CD4-positive, alpha-beta T cell treated with Interleukin-17A for 4 hours (primary cell): ENCODE measurements around the gene CAPN2.

Experiments used
- DNase-seq: peaks from one replicate; pipeline ENCODE4 v3.0.0-alpha.2; 2020; ENCODE audit warnings: mixed read lengths

Gene CAPN2

DNA sequence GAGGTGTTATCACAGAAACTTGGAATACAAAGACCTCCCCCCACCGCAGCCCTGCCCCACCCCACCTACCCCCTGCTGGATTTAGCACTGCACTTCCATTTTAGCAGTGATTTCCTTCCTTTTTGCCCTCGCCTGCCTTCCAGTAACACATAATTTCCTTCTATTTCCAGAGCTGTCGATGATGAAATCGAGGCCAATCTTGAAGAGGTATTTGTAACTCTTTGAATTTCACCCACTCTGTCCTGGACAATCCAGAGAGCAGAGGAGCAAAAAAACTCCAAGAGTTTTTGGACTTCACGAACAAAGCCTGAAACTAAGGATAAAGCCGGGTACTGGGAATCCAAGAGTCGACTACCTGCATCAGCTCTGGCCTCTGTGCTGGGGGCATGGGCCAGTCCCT lies 49.1 kb downstream of the CAPN2 start:
- DNase-seq, result no peak

DNA sequence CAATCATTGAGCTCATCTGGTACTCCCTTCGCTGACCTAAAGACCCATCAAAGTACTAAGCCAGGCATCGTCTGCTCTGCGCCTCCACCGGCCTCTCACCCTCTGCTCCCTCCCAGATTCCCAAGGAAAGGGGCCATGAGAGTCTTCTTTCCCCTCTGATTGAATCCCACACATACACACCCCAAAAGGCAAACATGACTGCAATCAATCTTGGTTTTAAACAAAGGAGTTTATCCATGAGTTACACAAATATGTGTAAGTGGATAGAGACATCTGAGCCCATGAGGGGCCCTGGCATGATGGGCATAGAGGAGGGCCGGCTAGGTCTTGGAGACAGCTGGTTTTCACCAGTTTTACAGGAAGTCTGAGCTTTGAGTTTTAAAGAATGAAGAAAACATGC lies 50.9 kb downstream of the CAPN2 start:
- no peak for DNase-seq

DNA sequence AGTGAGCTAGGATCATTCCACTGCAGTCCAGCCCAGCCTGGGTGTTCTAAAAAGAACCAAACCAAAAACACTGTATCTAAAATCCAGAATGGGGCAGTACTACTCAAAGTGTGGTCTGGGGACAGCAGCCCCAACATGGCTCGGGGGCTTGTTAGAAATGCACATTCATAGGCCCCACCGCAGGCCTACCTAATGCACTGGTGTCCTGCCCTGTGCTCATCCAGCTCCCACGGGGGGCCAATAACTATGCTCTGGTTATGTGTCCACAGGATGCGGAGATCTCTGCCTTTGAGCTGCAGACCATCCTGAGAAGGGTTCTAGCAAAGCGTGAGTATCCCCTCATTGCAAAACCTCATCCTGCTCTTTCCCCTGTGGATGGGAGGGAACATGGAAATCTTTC lies 51.5 kb downstream of the CAPN2 start:
- DNase-seq, result no peak

DNA sequence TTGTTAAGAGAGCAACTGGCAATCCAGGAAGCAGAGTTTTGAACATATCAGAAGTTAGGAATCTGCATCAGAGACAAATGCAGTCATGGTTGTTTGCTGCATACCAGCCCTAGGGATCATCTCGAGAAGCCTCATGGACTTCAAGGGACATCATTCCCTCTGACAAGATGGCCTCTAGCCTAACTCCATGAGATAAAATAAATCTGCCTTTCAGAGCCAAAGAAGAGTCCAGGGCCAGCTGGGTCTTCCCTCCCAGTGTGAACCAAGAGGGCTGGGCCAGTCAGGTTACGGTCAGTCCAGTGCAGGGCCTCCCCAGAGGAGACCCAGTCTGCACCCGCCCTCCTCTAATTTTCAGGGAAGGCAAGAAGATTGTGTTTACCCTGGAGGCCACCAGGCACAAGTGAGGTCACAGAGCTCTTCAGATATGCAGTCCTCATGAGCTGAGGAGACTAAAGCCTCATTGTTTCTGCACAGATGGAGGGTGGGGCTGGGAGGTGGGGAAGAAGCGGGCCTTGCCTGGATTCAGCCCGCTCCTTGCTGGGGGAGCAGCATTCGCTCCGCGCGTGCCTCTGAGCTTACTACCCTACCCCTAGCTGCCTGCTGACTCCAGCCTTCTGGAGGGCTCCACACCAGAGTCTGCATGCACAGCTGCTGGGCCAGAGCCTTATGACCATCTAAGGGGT lies 52.8 kb downstream of the CAPN2 start:
- no peak for DNase-seq

DNA sequence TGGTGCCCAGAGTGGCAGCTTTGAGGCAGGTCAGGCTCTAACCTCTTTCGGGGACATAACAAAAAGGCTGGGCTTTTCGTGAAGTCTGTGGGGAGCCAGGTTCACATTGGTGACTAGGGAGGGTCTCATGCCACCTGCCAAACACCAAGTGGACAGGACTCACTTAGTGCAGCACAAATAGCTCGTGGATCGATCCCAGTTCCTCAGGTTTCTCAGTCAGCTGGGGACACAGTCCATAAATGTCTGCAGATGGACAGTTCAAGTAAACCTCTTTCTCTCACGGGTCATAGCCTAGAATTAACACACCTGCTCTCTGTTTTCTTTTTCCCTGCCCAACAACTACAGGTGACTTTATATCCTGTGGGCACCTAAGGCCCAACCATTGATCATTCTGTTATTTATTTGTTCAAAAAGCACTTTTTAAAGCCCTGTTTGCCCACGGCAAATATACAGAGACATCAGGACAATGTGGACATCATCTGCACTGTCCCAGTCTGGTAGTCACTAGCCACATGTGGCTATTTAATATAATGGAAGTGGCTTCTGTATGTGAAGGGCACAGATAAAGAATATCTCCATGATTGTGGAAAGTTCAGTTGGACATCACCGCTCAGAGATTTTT lies 53.5 kb downstream of the CAPN2 start:
- DNase-seq, result no peak

DNA sequence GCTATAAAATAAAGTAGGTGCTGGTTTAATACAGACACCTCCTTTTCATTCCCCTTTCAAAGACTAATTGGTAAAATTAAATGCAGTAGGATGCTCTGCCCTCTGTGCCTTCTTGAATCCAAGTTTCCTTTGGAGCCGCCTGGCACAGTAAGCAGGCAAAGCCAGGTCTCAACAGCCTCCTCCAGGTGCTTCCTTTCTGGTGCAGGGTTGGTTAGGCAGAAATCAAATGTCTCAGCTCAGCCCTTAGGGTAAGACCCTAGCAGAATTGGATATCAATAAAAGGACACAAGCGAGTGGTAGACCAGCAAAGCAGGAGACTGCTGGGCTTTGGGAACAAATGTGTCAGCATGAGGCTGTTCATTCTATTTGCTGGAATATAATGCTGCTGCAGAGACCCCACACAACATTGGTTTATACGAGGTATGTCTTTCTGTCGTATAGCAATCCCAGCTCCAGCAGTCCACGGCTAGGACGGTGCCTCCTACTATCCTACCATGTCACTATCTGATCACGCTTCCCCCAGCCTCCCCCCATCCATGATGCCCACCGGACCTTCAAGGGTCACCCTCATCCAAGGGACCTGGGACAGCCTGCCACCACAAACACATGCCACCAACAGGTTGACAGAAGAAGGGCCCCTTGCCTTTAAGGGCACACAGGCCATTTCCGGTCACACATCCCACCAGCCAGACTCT lies 58.4 kb downstream of the CAPN2 start:
- no peak for DNase-seq

DNA sequence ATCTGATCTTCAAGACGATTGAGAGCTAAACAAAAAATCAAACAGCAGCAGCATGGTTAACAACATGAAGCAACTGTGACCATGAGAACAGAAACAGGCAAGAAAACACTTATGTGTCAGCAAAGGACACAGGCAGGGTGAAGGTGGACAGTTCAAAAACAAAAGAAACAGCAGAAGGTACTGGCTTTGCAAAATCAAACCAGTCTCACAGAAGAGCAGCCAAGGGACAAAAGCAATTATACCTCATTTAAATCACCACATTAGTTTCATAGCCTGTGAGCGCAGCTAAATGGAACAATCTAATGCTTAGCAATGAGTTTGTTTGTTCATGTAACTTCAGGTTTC lies 59.1 kb downstream of the CAPN2 start:
- no peak for DNase-seq

DNA sequence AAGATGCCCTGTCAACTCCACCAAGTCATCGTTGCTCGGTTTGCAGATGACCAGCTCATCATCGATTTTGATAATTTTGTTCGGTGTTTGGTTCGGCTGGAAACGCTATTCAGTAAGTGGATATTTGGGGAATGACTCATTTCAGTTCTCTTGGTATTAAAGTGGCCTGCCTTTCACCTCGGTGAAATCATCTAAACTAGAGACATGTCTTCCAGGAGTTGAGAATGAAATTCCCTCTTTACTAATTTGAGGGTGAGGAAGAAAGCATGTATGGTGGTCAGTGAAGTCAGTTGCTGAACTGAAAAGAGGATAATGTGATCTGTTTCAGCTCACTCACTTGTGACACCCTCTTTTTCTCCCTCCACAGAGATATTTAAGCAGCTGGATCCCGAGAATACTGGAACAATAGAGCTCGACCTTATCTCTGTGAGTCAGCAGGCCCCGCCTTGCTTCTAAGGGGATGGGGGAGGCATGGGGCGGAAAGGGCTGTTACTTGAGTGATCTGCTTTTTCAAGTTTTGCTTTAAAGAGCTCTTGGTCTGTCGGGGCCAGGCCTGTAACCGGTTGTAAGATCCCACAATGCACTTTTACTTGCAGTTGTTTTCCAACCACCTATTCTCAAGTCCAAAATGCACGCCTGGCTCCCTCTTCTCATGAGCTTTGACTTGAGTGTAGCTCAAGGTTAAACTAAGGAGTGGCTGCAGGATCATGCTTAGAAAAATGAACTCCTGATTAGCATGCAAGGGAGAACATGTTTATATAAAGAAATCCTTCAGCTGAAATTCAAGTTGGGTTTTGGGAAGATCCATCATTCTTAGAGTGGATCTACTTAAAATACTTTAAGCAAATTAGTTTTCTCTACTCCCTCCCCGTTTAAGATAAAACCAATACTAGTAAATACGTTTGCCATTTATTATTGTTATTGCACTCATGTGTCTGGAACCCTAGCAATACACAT lies 59.8 kb downstream of the CAPN2 start:
- no peak for DNase-seq

DNA sequence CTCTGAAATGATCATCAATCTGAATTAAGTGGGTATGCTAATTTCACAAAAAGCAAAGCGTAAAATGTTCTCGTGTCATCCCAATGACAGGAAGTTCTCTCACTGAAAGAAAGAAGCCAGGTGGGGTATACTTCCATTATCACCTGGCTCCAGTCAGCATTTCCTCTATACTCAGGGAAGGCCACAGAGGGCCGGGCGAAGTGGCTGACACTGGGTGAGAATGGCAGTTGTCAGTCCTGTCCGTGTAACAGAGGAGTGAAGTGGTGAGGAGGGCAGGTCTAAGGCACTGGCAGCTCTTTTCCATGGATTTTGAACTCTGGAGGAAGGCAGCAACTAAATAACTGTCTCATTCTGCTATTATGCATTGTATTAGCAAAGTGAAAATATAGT lies 60.4 kb downstream of the CAPN2 start:
- DNase-seq, result no peak

DNA sequence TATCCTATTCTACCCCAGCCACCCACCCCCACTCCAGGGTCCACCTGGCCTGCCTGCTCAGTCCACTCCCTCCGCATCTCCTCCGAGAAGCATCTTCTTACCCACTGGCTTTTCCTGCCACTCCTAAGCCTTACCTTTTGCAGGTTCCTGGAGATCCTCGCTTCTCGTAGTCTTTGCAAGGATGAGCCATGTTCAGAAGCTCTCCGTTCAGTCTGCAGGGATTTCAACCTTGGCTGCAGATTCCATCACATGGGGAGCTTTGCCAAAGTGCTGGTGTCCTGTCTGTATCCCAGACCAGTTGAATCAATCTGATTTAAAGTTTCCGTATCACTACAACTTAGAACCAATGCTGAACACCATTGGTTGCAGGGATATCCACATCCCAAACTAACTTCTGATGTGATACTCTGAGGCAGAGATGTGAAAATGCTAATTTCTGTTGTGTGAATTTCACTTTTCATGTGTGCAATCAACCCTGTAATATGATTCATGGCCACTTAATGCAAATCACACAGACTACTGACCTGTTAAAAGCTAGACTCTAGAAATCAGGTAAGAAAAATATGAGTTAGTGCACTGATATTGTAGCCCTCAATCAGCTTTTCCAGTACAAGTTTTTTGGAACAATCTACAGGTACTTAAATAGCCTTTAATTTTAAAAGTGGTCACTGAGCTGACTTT lies 61.9 kb downstream of the CAPN2 start:
- DNase-seq, result no peak

DNA sequence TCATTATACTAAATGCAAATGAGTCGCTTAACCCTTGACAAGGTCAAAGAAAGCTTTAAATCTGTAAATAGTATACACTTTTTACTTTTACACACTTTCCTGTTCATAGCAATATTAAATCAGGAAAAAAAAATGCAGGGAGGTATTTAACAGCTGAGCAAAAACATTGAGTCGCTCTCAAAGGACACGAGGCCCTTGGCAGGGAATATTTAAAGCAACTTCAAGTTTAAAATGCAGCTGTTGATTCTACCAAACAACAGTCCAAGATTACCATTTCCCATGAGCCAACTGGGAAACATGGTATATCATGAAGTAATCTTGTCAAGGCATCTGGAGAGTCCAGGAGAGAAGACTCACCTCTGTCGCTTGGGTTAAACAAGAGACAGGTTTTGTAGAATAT lies 62.7 kb downstream of the CAPN2 start:
- DNase-seq, result no peak

DNA sequence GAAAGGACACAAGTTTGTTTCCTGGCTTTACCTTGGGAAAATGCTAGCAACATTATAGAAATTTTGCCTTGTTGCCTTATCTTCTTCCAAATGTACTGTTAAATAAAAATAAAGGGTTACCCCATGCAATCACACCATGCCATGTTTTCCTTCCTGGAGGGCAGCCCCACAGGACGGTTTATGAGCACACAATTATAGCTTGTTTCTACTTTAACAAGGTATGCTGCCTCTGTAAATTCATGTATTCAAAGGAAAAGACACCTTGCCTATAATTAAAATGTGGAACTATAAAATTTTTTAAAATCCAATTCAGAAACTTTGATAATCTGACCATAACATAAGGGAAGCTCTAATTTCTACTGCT lies 63.4 kb downstream of the CAPN2 start:
- DNase-seq, result no peak

DNA sequence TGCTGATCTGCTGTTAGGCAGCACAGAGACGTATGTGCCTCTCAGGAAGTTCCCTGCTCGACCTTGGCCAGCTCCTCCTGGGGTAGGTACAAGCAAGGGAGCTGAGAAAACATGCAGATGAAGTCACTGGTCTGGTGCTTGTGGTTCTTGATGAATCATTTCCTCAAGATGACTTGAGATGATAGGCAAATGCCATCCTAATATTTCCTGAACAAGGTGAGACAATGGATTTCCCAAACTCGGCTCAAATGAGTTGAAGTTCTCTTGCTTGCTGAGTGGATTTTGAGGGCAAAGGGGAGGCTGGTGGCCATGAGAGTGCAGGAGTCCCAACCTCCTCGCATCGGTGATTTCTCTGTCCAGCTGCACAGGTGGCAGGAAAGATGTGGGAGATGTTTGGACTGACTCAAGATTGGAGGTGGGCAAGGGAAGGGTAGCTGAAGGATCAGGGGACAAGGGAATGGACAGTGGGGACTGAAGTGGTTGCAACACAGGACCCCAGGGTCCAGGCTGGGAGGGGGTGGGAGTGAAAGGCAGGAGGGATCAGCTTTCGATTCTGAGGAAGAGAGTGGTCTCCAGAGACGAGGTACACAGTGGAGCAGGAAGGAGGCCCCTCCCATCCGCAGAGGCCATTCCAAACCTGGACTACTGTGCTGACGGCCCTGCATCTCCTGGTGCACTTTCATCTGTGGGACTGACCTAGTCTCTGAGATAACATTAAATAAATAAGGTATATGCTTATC lies 63.9 kb downstream of the CAPN2 start:
- peak; percentile 64 for DNase-seq

DNA sequence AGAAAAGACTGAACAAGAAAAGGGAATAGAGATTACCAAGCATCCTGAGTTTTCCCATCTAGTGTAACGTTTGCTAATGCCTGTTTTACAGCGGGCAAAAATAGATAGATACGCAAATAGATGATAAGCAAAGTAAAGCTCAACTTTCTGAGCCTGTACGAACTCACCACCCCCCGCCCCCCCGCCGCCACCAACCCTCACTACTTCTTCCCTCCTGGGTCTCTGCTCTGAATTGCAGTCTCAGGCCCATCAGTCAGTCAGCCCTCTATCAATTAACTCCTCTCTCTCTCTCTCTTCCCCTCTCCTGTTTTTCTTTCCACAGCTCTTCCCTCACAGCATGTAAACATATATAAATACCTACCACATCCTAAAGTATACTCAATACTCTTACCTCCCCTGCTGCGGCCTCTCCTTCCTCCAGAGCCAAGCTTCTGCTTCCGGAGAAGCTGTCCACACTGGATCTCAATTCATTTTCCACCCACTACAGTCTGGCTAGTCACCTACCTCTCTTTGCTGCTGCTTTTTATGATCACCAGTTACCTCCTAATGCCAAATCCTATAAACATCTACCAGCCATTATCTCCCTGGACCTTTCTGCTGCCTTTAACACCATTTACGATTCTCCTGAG lies 64.6 kb downstream of the CAPN2 start:
- no peak for DNase-seq

DNA sequence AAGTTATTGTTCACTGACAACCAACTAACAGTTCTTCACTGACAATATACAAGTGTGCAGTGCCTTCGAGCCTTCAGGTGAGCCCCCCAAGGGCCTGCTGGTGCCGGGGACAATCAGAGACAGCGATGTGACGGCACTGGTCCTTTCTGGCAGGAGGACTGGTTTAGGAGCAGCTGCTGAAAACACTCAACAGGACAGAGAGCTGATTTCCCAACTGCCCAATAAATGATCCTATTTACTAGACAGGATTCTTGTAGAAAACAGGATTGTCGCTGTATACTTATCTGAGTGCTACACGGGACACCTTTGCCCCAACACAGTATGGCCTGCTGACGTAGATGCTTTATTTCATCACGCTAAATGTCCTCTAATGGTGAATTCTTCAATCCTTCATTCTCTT lies 68.0 kb downstream of the CAPN2 start:
- no peak for DNase-seq

DNA sequence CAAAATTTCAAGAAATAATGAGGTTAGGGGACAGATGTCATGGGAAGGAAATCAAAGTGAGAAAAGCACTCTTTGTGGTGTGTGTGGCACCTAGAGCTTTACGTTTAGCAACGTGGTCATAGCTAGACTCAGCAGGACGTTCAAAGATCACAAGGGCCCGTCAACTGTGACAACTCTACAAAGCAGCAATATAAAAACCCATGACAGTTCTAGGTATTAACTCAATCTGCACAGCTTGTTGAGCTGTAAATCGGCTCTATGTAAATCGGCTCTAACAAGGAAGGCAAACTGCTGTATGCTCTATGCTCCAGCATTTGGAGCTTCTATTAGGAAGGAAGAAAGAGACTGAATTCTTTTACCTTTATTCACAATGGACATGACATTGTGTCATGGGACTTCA lies 68.6 kb downstream of the CAPN2 start:
- no peak for DNase-seq

DNA sequence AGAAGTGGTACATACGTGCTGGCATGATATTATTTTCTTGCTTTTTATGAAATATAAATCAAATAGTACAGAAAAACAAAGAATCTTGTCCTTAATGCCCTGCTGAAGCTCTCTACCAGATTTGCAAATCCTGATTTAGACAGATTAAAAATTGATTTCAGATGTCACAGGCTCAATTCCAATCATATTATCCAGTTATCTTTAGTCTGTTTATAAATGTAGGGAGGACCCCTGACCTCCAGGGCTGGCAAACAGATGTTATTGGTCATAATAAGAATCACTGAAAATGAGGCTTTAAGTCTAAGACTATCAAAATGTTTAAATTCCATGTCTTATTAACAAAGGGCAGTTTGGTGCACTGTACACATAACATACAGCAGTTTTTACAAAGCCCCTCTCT lies 71.3 kb downstream of the CAPN2 start:
- no peak for DNase-seq

DNA sequence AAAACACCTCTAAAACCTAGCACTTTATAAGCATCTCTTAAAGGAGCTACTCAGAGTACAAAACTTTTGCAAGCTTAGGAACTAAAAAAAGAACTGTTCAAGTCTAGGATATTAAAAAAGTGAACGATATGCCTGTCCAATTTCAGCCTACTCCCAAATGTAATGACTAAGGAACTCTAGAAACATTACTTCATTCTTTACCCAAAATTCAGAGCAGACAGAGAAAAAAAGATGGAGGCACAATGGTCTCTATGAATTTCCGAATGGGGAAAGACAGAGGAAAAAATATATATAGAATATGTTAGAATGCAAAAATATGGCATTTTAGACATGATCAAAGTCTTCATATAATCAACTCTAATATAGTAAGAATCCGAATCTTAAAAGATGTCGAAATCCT lies 72.2 kb downstream of the CAPN2 start:
- DNase-seq, result no peak

DNA sequence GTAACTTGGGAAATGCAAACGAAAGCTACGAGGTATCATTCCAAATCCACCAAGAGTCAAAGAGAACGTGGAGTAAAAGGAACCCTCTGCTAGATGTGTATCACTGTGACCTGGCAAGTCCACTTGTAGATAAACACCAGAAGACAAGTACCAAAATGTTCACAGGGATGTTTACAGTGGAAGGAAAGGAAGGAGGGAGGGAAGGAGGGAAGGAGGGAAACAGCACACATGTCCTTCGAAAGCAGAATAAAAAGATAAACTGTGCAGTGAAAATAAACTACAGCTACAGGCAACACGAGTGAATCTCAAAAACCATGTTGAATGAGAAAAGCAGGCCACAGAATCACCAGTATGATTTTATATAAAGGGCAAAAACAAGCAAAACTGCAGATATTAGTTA lies 73.5 kb downstream of the CAPN2 start:
- no peak for DNase-seq

DNA sequence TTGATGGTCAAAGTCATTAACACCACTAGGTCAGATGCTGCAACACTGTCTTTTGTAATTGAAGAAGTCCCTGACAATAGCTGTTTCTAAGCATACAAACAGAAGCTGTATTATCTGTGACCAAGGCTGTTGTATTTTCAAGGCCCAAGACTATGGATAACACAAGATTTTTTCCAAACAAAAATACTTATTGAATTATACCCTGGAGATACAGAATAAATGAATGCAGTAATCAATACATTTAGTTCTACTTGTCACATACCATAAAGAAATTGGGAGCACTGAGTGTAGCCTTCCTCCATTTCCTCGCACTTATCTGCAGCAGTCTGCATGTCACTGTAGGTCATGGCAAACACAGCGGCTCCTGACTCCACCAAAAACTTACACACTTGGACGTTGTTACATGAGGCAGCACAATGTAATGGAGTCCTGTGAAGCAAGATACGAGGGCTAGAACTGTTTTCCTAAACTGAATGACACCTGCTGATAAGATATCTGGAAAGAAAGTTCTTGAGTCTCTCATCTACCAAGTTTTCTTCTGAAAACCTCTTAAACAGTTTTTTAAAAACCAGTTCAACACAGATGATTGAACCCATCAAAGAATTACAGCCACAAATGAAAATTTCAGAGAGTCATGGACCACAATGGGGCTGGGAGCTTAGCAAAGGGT lies 76.5 kb downstream of the CAPN2 start:
- no peak for DNase-seq

DNA sequence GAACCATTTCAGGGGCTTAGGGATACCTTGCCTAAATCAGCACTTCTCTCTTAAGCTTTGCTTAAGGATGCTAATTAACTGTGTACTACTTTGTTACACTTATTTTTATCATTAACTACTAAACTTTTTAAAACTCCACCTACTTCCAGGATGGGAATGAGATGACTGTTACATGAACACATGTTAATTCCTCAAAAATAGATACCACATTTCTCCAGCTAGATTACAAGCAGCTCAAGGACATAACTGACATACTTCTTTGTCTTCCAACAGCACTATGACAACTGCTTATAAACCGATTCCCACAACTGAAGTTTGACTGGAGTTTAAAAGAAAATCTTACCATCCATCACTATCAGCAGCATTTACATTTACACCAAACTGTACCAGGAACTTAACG lies 79.7 kb downstream of the CAPN2 start:
- DNase-seq, result no peak
